NCI-H345 treated with DMSO at 0.1 percent for 48 hours (cell line): ENCODE data around the gene LCN9.
"Not testable (repeated sequence)": the region's sequence is repeated elsewhere in the genome, so short reads cannot be mapped to it uniquely, and the experiment has no call there.

ENCODE experiments used
- DNase-seq: peaks from one replicate; lab custom pipeline; 2025; ENCODE audit not compliant: unreplicated experiment; lab: John Stamatoyannopoulos, UW

LCN9 gene

DNA sequence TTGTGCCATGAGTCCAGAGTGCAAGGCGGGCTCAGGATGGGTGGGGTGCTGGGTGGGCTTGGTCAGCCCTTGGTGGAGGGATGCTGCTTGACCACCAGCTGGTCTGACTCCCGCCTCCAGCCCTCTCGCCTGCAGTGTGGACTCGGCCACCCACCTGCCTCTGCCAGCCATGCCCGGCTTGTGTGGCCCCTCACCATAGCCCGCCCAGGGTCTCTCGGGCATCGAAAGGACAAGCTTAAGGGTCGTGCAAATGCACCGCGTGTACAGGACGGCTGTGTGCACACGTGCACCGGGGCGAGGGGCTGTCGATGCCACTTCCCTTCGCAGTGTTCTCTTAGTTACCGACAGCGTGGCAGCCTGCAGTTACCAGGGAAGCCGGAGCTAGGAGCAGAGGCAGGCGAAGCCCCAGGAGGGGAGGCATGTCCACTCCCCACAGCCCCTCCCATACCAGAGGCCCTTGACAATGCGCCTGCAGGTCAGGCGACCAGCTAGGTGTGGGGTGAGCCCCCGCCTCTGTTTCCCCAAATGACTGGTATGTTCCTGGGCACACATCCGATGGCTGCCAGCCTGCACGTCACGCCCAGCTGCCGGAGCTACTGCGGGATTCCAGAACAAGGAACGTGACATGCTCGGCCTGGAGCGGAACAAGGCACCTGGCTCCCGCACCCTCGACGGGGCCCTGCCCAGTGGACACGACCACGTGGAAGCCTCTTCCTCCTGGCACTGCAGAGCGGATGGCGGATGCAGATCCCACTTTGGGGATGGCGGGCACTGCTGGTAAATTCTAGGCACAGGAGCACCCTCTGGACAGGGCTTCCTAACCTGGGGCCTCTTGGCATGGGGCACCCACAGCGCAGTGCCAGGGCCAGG is 7.8 kb downstream of the LCN9 start:
- no peak for DNase-seq

GRCh38 chr9:135671591-135672041 is 8.5 kb downstream of the LCN9 start:
- DNase-seq, result no peak

- DNase-seq, result not testable (repeated sequence)
Observed at GRCh38 chr9:135672786-135673185, 9.7 kb downstream of the LCN9 start.

- DNase-seq, result no peak
Observed at GRCh38 chr9:135673941-135674340, 10.8 kb downstream of the LCN9 start.

DNA sequence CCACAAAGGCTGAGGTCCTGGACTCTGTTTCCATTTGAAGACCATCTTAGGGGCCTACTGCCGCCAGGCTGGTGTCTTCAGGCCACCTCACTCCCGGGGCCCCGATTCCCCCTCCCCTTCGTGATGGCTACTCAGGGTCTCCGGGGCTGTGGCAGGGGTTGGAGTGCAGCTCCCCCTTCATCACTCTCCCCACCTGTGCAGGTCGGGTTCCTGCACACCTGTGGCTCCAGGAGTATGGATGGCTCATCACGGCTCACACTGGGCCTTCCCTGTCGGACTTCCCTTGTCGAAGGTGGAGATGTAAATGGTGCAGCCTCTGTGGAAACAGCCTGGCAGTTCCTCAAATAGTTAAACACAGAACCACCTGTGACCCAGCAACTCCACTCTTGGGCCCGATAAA is 11.9 kb downstream of the LCN9 start:
- DNase-seq, result no peak

GRCh38 chr9:135676891-135677290 is 13.8 kb downstream of the LCN9 start:
- no peak for DNase-seq

DNA sequence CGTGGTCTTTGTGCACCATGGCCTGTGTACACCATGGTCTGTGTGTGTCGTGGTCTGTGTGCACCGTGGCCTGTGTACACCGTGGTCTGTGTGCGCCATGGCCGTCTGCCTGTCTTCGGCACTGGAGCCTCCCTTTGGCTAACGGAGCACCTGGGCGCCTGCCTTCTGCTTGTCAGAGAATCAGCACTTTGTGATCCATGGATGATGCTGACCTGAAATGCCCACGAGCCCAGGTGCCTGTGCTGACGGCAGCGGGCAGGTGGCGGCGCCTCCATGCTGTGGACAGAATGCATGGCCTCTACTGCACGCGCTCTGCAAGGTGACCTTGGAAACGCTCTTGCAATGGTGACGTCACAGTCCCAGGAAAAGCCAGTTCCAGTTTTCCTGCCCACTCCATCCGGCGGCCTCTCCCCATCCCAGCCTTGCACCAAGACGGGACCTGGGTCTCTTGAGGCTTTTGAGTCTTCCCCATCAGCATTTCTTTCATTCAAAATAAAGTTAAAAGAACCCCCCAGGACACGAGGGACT is 14.6 kb downstream of the LCN9 start:
- no peak for DNase-seq

- DNase-seq, result no peak
Observed at GRCh38 chr9:135678236-135679017, 15.3 kb downstream of the LCN9 start.

GRCh38 chr9:135680056-135680455 is 16.9 kb downstream of the LCN9 start:
- no peak for DNase-seq

GRCh38 chr9:135681161-135681560 is 18.1 kb downstream of the LCN9 start:
- DNase-seq, result no peak

DNA sequence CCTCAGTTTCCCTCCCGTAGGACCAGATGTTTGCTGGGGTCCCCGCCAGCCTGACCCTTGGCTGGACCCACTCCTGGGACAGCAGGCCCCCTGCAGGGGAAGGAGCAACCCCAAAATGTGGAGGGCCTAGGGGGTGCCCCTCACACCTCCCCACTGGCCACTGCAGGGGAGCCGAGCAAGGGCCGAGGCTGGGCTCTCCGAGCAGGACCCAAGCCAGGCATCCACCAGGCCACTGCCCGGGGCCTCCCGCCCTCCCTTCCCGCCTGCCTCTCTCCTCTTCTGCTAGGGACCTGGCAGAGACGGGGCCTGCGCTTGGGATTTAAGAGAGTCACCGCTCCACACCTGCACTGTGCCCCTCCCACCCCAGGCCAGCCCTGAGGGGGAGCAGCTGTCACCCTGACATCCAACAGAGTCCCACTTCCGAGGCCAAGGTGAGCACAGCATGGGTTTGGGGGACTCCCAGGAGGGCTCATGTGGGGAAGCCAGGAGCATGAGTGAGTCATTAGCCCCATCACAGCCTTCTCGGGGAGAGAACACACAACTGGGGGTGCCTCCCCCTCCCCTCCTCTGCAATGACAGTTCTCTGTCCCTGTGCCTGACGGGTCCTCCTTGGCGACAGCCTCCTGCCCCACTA is 20.4 kb downstream of the LCN9 start:
- no peak for DNase-seq

DNA sequence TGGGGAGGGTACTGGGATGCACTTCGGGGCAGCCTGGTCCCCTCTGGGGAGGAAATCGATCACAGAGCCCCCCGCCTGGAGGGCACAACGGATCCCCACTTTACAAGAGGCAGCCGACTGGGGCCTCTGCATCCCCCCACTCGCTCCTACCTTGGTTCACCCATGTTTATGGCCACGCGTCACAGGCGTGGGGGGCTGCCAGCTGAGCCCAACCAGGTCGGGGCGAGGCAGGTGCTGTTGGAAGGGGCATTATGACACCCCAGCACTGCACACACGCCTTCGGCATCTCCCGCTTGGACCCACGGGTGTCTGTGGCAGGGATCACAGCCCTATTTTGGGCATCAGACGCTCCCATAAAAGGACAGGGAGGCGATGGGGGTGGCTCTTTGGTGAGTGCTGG is 21.6 kb downstream of the LCN9 start:
- no peak for DNase-seq

DNA sequence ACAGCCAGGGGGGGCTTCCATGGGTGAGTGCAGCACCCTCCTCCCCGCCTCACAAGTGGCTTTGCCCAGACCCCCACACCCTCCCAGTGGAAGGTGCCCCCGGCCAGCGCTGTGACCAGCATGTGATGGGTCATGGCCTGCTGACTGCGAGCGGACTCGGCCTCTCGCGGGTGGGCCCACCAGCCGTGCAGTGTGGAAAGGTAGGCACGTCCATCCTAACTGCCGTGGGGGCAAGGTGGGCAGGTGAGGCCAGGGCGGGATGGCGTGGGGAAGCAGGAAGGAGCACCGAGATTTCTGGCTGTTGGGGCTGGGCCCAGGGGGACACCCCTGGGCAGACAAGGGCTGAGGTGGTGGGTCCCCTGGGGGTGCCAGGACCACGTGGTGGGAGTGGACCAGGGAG is 24.1 kb downstream of the LCN9 start:
- no peak for DNase-seq

DNA sequence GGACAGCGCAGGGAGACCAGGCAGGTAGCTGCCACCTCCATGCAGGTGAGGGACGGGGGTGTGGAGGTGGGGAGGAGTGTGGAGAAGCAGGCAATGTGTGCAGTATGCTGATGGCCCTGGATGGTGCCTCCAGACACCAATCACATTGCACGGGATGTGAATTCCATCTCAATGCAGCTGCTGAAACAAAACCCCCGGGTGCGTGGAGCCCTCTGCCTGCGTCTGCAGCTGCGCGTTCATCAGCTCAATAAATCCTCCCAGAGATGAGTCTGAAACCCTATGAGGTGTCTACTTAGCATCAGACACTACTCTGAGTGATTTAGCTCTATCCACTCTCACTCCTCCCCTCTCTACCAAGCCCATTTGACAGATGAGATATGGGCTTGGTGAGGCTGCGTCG is 25.9 kb downstream of the LCN9 start:
- DNase-seq, result no peak

GRCh38 chr9:135690836-135691570 is 27.9 kb downstream of the LCN9 start:
- no peak for DNase-seq

- no peak for DNase-seq
Observed at GRCh38 chr9:135692410-135692809, 29.3 kb downstream of the LCN9 start.

DNA sequence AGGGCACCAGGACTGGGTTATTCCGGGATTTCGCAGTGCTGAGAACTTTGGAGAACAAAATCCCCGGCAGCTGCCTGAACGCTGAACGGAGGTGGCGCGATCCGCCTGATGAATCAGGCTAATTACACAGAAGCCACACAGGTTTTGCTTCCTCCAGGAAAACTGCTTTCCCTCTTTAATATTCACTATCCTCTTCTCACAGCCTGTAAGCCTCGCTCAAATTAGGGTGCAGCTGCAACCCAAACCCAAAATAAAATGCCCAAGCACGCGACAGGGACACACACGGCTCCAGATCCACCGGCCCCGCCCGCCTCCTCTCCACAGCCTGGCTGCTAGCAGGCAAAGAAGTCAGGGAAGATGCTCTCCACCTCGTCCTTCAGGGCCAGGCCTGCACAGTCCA is 30.2 kb downstream of the LCN9 start:
- DNase-seq, result no peak

- no peak for DNase-seq
Observed at GRCh38 chr9:135693771-135694170, 30.7 kb downstream of the LCN9 start.

- DNase-seq, result no peak
Observed at GRCh38 chr9:135694414-135694813, 31.3 kb downstream of the LCN9 start.

DNA sequence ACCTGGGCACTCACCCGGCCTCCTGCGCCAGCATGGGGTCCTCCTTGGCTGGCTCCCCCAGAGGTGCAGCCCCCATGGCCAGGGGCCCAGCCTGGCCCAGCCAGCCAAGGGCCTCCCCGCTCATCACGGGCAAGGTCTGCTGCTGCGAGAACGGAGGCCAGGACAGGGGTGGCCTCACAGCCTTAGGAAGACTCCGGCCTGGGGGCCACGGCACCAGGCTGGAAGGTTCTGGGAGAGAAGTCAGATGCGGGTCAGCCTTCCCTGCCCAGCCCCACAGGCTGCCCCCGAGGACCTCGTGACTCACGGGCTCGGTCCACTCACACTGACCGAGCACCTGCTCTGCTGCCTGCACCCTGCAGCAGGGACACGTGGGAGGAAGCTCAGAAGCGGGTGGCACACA is 31.9 kb downstream of the LCN9 start:
- DNase-seq, result no peak

DNA sequence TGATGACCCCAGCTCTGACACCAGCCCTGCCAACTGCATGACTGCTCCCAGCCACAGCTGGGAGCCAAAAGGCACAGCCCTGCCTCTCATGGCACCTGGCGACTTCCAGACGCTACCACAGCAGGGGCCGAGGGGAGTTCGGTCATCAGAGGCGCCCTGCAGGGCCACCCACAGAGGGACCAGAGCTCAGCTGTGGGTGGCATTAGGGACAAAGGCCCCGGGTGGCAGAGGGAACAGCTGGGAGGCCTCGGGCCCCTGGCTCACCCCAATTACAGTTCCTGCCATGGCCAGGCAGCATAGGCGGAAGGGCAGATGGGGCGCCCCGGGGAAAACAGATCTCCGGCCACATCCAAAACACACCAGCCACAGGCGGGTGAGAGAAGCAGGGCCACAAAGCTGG is 32.5 kb downstream of the LCN9 start:
- DNase-seq, result no peak
